GM18511 (cell line): ENCODE measurements around the gene KDM1B.
A peak's percentile ranks its signal among the peaks of the same experiment; 100 is the strongest.
"Not testable (repeated sequence)": the region's sequence is repeated elsewhere in the genome, so short reads cannot be mapped to it uniquely, and the experiment has no call there.

ENCODE experiments used
- ATAC-seq: cut with Tn5 transposase; IDR thresholded peaks from one replicate; pipeline ENCODE4 v1.9.1; 2021; ENCODE audit warnings: mild to moderate bottlenecking, moderate library complexity; ENCODE audit not compliant: unreplicated experiment

The KDM1B gene

GRCh38 chr6:18186540-18187250 lies 31.5 kb downstream of the KDM1B start:
- ATAC-seq, result peak; percentile 52

- no peak for ATAC-seq
Observed at GRCh38 chr6:18187701-18188100, 32.5 kb downstream of the KDM1B start.

- ATAC-seq, result no peak
Observed at GRCh38 chr6:18189196-18189595, 34.0 kb downstream of the KDM1B start.

DNA sequence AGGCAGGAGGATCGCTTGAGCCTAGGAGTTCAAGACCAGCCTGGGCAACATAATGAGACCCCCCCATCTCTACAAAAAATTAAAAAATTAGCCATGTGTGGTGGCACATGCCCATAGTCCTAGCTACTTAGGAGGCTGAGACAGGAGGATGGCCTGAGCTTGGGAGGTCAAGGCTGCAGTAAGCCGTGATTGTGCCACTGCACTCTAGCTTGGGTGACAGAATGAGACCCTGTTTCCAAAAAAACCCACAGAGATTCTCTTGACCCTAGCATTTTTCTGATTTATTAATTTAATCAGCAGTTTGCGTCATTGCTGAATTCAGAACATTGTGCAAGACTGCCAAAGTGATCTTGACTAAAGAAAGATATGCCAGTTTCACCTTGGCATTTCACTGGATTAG lies 36.8 kb downstream of the KDM1B start:
- no peak for ATAC-seq

GRCh38 chr6:18203786-18204185 lies 48.6 kb downstream of the KDM1B start:
- ATAC-seq, result no peak

GRCh38 chr6:18204691-18205090 lies 49.5 kb downstream of the KDM1B start:
- ATAC-seq, result no peak

GRCh38 chr6:18206591-18206990 lies 51.4 kb downstream of the KDM1B start:
- no peak for ATAC-seq

- no peak for ATAC-seq
Observed at GRCh38 chr6:18207438-18207837, 52.2 kb downstream of the KDM1B start.

DNA sequence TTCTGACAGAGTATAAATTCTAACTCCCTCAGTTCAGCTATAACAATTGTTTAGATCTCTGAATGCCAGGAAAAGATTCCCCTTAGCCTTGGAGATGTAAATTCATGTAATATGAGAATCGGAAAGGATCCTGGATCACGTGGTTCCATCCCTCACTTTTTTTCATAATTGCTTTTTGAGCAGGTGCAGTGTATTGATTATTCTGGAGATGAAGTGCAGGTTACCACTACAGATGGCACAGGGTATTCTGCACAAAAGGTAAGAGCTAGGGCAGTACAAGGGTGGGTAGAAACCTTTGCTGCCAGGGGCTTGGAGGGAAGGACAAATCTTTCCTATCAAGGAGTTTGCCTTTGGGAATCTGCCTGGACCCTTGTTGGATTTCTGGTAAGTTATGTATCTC lies 52.7 kb downstream of the KDM1B start:
- ATAC-seq, result no peak

DNA sequence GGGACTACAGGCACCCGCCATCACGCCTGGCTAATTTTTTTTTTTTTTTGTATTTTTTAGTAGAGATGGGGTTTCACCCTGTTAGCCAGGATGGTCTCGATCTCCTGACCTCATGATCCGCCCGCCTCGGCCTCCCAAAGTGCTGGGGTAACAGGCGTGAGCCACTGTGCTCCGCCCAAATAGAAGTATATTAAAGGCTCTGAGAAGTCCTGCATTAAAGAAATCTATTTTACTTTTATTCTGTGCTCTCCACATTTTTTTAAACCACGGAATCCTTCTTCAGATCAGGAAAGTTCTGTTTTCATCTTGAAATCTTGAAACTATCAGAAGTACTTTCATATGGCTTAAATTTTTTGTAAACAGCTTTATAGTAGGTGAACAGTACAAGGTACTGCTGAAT lies 53.6 kb downstream of the KDM1B start:
- not testable (repeated sequence) for ATAC-seq

DNA sequence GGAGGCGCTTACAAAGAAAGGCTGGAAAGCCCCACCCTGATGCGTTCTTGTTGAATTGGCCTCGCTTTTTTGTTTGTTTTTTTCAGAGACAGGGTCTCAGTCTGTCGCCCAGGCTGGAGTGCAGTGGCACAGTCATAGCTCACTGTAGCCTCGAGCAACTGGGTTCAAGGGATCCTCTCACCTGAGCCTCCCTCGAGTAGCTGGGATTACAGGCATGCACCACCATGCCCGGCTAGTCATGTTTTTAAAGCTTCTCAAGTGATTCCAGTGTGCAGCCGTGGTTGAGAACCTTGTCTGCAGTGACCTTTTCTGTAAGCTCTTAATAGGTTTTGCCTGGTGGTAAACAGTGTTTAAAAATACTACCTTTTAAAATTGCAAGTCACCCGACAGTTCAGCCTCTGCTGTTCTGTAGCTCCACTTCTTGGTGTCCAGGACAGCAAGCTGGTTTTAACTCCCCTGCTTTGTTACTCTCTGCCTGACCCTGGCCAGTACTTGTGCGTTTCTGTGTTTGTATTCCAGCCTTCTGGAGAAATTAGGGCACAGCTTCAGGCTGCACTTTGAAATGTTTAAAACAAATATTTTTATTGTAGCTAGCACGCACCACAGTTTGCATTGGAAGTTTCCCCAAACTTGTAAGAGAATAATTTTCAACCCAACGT lies 54.4 kb downstream of the KDM1B start:
- no peak for ATAC-seq

DNA sequence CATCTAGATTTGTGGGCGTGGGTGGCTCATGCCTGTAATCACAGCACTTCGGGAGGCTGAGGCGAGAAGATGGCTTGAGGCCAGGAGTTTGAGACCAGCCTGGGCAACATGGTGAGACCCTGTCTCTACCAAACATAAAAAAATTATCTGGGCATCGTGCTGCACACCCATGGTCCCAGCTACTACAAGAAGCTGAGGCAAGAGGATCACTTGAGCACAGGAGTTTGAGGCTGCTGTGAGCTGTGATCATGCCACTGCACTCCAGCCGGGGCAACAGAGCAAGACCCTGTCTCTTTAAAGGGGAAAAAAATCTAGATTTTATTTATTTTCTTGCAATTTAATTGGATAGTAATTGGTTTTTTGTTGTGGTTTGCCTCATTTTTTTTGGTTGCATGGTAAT lies 55.5 kb downstream of the KDM1B start:
- ATAC-seq, result no peak

GRCh38 chr6:18211338-18211737 lies 56.1 kb downstream of the KDM1B start:
- peak; percentile 96 for ATAC-seq

DNA sequence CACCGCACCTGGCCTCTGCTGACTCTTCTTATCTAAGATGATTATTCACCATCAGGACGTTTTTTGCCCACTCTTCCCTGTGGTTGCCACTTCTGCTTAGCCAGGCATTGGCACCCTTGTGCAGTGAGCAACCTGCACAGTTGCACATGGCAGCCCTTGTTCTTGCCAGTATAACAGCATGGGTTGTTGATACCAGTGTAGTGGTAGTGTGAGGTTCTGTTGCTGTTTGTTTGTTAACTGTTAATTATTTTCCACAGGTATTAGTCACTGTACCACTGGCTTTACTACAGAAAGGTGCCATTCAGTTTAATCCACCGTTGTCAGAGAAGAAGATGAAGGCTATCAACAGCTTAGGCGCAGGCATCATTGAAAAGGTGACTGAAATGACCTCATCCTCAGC lies 57.0 kb downstream of the KDM1B start:
- ATAC-seq, result no peak

- no peak for ATAC-seq
Observed at GRCh38 chr6:18213439-18213838, 58.2 kb downstream of the KDM1B start.

DNA sequence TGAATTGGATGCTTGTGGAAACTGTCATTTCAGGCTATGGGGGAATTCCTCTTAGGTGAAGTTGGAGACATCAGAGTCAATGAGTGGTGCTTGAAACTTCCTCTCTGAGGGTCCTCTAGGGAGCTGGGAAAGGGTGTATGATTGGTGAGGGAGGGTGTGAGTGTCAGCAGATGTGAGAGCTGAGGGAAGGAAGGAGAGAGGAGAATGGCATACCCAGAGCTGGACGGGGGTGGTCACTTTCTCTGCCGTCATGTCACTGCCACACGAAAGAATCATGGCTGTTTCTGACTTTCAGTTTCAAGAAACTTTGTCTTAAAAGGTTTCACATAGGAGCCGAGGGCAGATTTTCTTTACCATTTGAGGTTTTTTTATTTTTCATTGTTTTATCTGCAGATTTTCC lies 58.8 kb downstream of the KDM1B start:
- peak; percentile 30 for ATAC-seq

- no peak for ATAC-seq
Observed at GRCh38 chr6:18215436-18215835, 60.2 kb downstream of the KDM1B start.

GRCh38 chr6:18216411-18216810 lies 61.2 kb downstream of the KDM1B start:
- ATAC-seq, result no peak

DNA sequence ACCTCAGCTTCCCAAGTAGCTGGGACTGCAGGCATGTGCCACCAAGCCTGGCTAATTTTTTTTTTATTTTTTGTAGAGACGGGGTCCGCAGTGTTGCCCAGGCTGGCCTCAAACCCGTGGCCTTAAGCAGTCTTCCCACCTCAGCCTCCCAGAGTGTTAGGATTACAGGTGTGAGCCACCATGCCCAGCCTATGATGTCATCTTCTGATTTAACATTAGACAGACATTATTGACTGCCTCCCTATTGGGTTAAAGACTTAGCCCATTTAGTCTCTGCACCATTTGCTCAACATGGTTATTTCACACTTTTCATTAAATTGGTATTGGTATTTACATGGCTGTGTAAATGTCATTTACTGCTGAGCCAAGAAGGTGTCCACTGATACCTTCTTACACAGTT lies 63.0 kb downstream of the KDM1B start:
- ATAC-seq, result no peak

DNA sequence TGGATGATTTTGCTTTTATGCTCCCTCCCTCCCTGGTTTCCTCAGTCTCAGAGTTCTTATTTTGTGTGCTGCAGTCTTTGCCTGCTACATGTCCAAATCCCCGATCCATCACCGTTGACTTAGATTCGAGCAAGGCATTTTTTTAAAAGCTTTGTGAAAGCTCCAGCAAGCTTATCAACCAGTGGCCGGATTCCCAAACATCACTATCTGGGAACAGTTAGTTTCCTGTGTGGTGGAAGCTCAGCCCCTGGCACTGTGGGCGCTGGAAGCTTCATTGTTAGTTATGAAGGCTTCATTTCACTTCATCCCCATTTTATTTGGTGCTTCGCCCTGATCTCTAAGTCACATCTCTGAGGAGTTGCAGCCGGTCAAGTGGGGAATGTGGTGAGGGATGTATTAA lies 64.4 kb downstream of the KDM1B start:
- no peak for ATAC-seq

- ATAC-seq, result no peak
Observed at GRCh38 chr6:18221288-18221615, 66.0 kb downstream of the KDM1B start.

GRCh38 chr6:18226451-18227105 lies 71.4 kb downstream of the KDM1B start:
- not testable (repeated sequence) for ATAC-seq
